Measurements from ENCODE around the gene UBE2R2.

Gene UBE2R2

DNA sequence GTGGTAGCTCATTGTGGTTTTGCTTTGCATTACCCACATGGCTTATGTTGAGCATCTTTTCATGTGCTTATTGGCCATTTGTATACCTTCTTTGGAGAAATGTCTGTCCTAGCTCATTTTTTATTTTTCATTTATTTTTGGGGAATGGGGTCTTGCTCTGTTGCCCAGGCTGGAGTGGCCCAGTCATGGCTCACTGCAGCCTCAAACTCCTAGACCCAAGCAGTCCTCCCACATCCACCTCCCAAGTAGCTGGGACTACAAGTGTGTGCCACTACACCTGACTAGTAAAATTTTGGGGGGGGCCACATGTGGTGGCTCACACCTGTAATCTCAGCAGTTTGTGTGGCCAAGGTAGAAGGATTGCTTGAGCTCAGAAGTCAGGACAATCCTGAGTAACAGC lies 77.4 kb downstream of the UBE2R2 start:
- Histone ChIP-seq H3K4me1 (no peaks in the 10 kb centered on the region), H3K27me3 (no peaks in the 10 kb centered on the region), H3K4me3 (ENCODE audit: low read depth, low read length) (no peak overlapping the region), H3K36me3 (peaks cover 11% of the 10 kb centered on the region), H3K9me3 (no peaks in the 10 kb centered on the region)
- no peak for DNase-seq
- TF ChIP-seq, protein P1, sequence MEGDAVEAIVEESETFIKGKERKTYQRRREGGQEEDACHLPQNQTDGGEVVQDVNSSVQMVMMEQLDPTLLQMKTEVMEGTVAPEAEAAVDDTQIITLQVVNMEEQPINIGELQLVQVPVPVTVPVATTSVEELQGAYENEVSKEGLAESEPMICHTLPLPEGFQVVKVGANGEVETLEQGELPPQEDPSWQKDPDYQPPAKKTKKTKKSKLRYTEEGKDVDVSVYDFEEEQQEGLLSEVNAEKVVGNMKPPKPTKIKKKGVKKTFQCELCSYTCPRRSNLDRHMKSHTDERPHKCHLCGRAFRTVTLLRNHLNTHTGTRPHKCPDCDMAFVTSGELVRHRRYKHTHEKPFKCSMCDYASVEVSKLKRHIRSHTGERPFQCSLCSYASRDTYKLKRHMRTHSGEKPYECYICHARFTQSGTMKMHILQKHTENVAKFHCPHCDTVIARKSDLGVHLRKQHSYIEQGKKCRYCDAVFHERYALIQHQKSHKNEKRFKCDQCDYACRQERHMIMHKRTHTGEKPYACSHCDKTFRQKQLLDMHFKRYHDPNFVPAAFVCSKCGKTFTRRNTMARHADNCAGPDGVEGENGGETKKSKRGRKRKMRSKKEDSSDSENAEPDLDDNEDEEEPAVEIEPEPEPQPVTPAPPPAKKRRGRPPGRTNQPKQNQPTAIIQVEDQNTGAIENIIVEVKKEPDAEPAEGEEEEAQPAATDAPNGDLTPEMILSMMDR (IDR thresholded peaks at IDR 0.05; ENCODE audit: low read depth, low read length) = no peak

GRCh38 chr9:33903157-33903780 lies 86.3 kb downstream of the UBE2R2 start:
- no peak for DNase-seq
- Histone ChIP-seq H3K9me3 (no peaks in the 10 kb centered on the region), H3K27me3 (no peaks in the 10 kb centered on the region), H3K4me1 (no peaks in the 10 kb centered on the region), H3K4me3 (ENCODE audit: low read depth, low read length) (no peak overlapping the region), H3K36me3 (peaks cover 35% of the 10 kb centered on the region)
- TF ChIP-seq, protein P1 (IDR thresholded peaks at IDR 0.05; ENCODE audit: low read depth, low read length) = no peak

- H3K36me3 ChIP-seq = peaks cover 31% of the 10 kb centered on the region
- TF ChIP-seq, protein P1 (IDR thresholded peaks at IDR 0.05; ENCODE audit: low read depth, low read length) = no peak
Observed at GRCh38 chr9:33905137-33905536, 88.2 kb downstream of the UBE2R2 start.

DNA sequence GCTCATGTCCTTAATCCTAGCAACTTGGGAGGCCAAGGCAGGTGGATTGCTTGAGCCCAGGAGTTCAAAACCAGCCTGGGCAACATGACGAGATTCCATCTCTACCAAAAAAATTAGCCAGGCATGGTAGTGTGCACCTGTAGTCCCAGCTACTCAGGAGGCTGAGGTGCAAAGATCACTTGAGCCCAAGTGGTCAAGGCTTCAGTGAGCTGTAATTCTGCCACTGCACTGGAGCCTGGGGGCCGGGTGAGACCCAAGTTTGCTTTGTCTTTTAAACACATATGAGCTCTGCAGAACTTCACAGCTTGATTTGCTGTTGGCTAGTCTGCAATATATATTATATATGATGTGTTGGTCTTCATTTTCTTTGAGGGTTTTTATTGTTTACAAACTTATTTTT lies 89.8 kb downstream of the UBE2R2 start:
- no peaks in the 10 kb centered on the region for H3K9me3 ChIP-seq
- H3K27me3 ChIP-seq = no peaks in the 10 kb centered on the region
- no peak overlapping the region for H3K4me3 ChIP-seq (ENCODE audit: low read depth, low read length)
- H3K4me1 ChIP-seq = no peaks in the 10 kb centered on the region
- H3K36me3 ChIP-seq = peaks cover 17% of the 10 kb centered on the region
- TF ChIP-seq, protein P1 (IDR thresholded peaks at IDR 0.05; ENCODE audit: low read depth, low read length) = no peak
- no peak for DNase-seq

More at GRCh38 chr9:33905137-33905536, 88.2 kb downstream of the UBE2R2 start:
- H3K9me3 ChIP-seq = no peaks in the 10 kb centered on the region
- H3K4me3 ChIP-seq (ENCODE audit: low read depth, low read length) = no peak overlapping the region
- H3K4me1 ChIP-seq = no peaks in the 10 kb centered on the region
- no peaks in the 10 kb centered on the region for H3K27me3 ChIP-seq
- no peak for DNase-seq

- Histone ChIP-seq H3K9me3 (no peaks in the 10 kb centered on the region), H3K4me1 (no peaks in the 10 kb centered on the region), H3K36me3 (peaks cover 16% of the 10 kb centered on the region), H3K27me3 (no peaks in the 10 kb centered on the region), H3K4me3 (ENCODE audit: low read depth, low read length) (no peak overlapping the region)
- TF ChIP-seq, protein P1 (IDR thresholded peaks at IDR 0.05; ENCODE audit: low read depth, low read length) = no peak
- DNase-seq = no peak
Observed at GRCh38 chr9:33907347-33907746, 90.4 kb downstream of the UBE2R2 start.

GRCh38 chr9:33908114-33908513 lies 91.2 kb downstream of the UBE2R2 start:
- DNase-seq = no peak
- Histone ChIP-seq H3K9me3 (no peaks in the 10 kb centered on the region), H3K27me3 (no peaks in the 10 kb centered on the region), H3K36me3 (peaks cover 21% of the 10 kb centered on the region), H3K4me3 (ENCODE audit: low read depth, low read length) (no peak overlapping the region), H3K4me1 (no peaks in the 10 kb centered on the region)
- TF ChIP-seq, protein P1 (IDR thresholded peaks at IDR 0.05; ENCODE audit: low read depth, low read length) = no peak

Measured in BE2C (cell line).